Measurements from ENCODE around the gene ZFPL1. TPM values are rescaled to one million over a fixed set of nuclear protein-coding genes. Genes with fewer than 3 reads are reported as not detected.

ZFPL1 gene
- total and polyA plus RNA-seq, 9 of the 15 experiments (the other 6 are each of a cell fraction or from before 2014, with no cell fraction given) = 3.7 to 37.5 (median 22.7) TPM

DNA sequence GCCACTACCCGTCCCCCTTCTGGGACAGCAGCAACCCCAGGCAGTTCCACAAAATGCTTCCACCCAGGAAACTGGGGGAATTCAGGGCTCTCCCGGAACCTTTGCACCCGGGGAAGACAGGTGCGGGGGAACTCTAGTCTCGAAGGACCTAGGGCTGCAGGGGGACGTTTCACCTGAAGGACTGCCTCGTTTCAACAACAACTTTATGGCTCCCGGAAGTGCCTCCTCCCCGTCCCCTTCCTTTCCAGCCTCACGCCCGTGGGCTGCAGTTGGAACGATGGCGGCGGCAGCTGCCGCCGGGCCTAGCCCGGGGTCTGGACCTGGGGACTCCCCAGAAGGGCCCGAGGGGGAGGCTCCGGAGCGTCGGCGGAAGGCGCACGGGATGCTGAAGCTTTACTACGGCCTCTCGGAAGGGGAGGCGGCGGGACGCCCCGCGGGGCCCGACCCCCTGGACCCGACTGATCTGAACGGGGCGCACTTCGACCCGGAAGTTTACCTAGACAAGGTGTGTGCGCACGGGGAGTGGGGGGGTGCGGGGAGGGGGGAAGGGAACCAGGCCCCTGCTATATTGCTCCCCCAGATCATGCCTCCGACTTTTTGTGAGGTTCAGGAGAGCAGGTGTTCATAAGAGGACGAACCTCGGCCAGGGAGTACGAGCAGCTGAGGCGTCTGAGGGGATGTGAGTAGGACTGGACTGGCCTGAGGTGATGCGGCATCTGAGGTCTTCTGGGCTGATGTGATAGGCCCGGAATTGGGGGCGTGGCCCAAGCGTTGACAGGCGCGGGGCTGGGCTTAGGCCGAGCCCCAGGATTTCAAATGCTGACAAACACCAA is 12.2 kb downstream of the ZFPL1 start, which contains the start of gene VPS51 (continued):
- TF ChIP-seq, protein P1, sequence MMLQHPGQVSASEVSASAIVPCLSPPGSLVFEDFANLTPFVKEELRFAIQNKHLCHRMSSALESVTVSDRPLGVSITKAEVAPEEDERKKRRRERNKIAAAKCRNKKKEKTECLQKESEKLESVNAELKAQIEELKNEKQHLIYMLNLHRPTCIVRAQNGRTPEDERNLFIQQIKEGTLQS (IDR thresholded peaks at IDR 0.05) = no peak
- TF ChIP-seq, protein P1 (CRISPR knock-in tag; conservative IDR thresholded peaks at IDR 0.05) = peak; percentile 44; the same call in 1 of the 2 replicates
- TF ChIP-seq FOXA1 (IDR thresholded peaks at IDR 0.05; ENCODE audit: borderline replicate concordance) = no peak
- TF ChIP-seq IFI16 (CRISPR knock-in tag; IDR thresholded peaks at IDR 0.05) = 0 out of 2 replicates have a peak, but pooled peaks have one; percentile 51
- TF ChIP-seq LEF1 (IDR thresholded peaks at IDR 0.05) = peak; percentile 57; the same call in 1 of the 2 replicates
- TF ChIP-seq ZFX (CRISPR knock-in tag; IDR thresholded peaks at IDR 0.05) = peak; percentile 90
- TF ChIP-seq FOXJ2 (tag; IDR thresholded peaks at IDR 0.05) = peak; percentile 54; the same call in 1 of the 2 replicates
- 0 out of 2 replicates have a peak, but pooled peaks have one; percentile 61 for TF ChIP-seq NCOA6 (IDR thresholded peaks at IDR 0.05)
- TF ChIP-seq NFXL1 (CRISPR knock-in tag; IDR thresholded peaks at IDR 0.05) = no peak
- peak; percentile 32 for TF ChIP-seq PCBP1 (IDR thresholded peaks at IDR 0.05; ENCODE audit: low read depth, low read length, poor library complexity, severe bottlenecking)
- peak; percentile 81; the same call in 1 of the 2 replicates for TF ChIP-seq PHF8 (IDR thresholded peaks at IDR 0.05; ENCODE audit: borderline replicate concordance, low read length)
- peak; percentile 75; the same call in 1 of the 2 replicates for TF ChIP-seq CBX5 (IDR thresholded peaks at IDR 0.05; ENCODE audit: borderline replicate concordance, low read depth)
- peak; percentile 77 for TF ChIP-seq TAF7 (tag; IDR thresholded peaks at IDR 0.05)
- TF ChIP-seq RB1 (IDR thresholded peaks at IDR 0.05; ENCODE audit: low read depth) = peak; percentile 94
- TF ChIP-seq SP2 (IDR thresholded peaks at IDR 0.05; ENCODE audit: extremely low read depth, low read depth, low read length, poor library complexity, severe bottlenecking) = no peak
- TF ChIP-seq MIER1 (IDR thresholded peaks at IDR 0.05; ENCODE audit: low read depth) = peak; percentile 44; the same call in 1 of the 2 replicates
- TF ChIP-seq ZNF707 (CRISPR knock-in tag; conservative IDR thresholded peaks at IDR 0.05) = peak; percentile 51; the same call in 1 of the 2 replicates
- TF ChIP-seq, protein P2, sequence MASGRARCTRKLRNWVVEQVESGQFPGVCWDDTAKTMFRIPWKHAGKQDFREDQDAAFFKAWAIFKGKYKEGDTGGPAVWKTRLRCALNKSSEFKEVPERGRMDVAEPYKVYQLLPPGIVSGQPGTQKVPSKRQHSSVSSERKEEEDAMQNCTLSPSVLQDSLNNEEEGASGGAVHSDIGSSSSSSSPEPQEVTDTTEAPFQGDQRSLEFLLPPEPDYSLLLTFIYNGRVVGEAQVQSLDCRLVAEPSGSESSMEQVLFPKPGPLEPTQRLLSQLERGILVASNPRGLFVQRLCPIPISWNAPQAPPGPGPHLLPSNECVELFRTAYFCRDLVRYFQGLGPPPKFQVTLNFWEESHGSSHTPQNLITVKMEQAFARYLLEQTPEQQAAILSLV (tag; IDR thresholded peaks at IDR 0.05) = peak; percentile 63
- TF ChIP-seq, protein P3, sequence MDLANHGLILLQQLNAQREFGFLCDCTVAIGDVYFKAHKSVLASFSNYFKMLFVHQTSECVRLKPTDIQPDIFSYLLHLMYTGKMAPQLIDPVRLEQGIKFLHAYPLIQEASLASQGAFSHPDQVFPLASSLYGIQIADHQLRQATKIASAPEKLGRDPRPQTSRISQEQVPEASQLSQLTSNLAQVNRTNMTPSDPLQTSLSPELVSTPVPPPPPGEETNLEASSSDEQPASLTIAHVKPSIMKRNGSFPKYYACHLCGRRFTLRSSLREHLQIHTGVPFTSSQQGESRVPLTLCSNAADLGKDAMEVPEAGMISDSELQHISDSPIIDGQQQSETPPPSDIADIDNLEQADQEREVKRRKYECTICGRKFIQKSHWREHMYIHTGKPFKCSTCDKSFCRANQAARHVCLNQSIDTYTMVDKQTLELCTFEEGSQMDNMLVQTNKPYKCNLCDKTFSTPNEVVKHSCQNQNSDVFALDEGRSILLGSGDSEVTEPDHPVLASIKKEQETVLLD (IDR thresholded peaks at IDR 0.05) = peak; percentile 73; the same call in 1 of the 2 replicates
- peak; percentile 43; the same call in 1 of the 2 replicates for TF ChIP-seq ZNF354B (CRISPR knock-in tag; IDR thresholded peaks at IDR 0.05)
- TF ChIP-seq, protein P4, sequence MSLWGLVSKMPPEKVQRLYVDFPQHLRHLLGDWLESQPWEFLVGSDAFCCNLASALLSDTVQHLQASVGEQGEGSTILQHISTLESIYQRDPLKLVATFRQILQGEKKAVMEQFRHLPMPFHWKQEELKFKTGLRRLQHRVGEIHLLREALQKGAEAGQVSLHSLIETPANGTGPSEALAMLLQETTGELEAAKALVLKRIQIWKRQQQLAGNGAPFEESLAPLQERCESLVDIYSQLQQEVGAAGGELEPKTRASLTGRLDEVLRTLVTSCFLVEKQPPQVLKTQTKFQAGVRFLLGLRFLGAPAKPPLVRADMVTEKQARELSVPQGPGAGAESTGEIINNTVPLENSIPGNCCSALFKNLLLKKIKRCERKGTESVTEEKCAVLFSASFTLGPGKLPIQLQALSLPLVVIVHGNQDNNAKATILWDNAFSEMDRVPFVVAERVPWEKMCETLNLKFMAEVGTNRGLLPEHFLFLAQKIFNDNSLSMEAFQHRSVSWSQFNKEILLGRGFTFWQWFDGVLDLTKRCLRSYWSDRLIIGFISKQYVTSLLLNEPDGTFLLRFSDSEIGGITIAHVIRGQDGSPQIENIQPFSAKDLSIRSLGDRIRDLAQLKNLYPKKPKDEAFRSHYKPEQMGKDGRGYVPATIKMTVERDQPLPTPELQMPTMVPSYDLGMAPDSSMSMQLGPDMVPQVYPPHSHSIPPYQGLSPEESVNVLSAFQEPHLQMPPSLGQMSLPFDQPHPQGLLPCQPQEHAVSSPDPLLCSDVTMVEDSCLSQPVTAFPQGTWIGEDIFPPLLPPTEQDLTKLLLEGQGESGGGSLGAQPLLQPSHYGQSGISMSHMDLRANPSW (CRISPR knock-in tag; IDR thresholded peaks at IDR 0.05) = no peak
- TF ChIP-seq FIP1L1 (IDR thresholded peaks at IDR 0.05; ENCODE audit: low read depth, low read length, poor library complexity, severe bottlenecking) = peak; percentile 76

Data from K562 (cell line).